HuH-7.5 (cell line): ENCODE results near the gene VCL.
"Not testable (repeated sequence)": the region's sequence is repeated elsewhere in the genome, so short reads cannot be mapped to it uniquely, and the experiment has no call there.

Source experiments
- DNase-seq: peaks from one replicate; pipeline ENCODE4 v3.0.0; 2011; ENCODE audit warnings: low spot score

VCL gene

GRCh38 chr10:74109452-74109851, 111.5 kb downstream of the VCL start:
- DNase-seq = no peak

GRCh38 chr10:74110120-74110519, 112.2 kb downstream of the VCL start:
- no peak for DNase-seq

GRCh38 chr10:74111799-74112198, 113.9 kb downstream of the VCL start:
- DNase-seq = no peak

- no peak for DNase-seq
Measured at GRCh38 chr10:74113546-74113945, 115.6 kb downstream of the VCL start.

- DNase-seq = no peak
Measured at GRCh38 chr10:74114041-74114448, 116.1 kb downstream of the VCL start.

GRCh38 chr10:74117738-74118137, 119.8 kb downstream of the VCL start:
- DNase-seq = no peak

GRCh38 chr10:74118804-74119203, 120.9 kb downstream of the VCL start:
- no peak for DNase-seq

GRCh38 chr10:74120911-74121310, 123.0 kb downstream of the VCL start:
- no peak for DNase-seq

- no peak for DNase-seq
Measured at GRCh38 chr10:74121368-74121767, 123.5 kb downstream of the VCL start.

- no peak for DNase-seq
Measured at GRCh38 chr10:74122060-74122459, 124.1 kb downstream of the VCL start.

GRCh38 chr10:74123081-74123480, 125.2 kb downstream of the VCL start:
- no peak for DNase-seq

- no peak for DNase-seq
Measured at GRCh38 chr10:74133923-74134820, 136.3 kb downstream of the VCL start.

- DNase-seq = no peak
Measured at GRCh38 chr10:74135452-74135851, 137.5 kb downstream of the VCL start.

- no peak for DNase-seq
Measured at GRCh38 chr10:74137992-74138391, 140.1 kb downstream of the VCL start.

GRCh38 chr10:74138596-74138995, 140.7 kb downstream of the VCL start:
- DNase-seq = not testable (repeated sequence)

GRCh38 chr10:74139981-74140380, 142.1 kb downstream of the VCL start:
- DNase-seq = no peak

- DNase-seq = no peak
Measured at GRCh38 chr10:74140553-74140952, 142.6 kb downstream of the VCL start.

- DNase-seq = no peak
Measured at GRCh38 chr10:74145133-74145532, 147.2 kb downstream of the VCL start.

- DNase-seq = not testable (repeated sequence)
Measured at GRCh38 chr10:74146980-74147379, 149.1 kb downstream of the VCL start.

GRCh38 chr10:74150204-74150989, 152.5 kb downstream of the VCL start, which contains the start of gene AP3M1:
AP3M1 (minus strand) TSS chr10:74150828; CDS start chr10:74138379, 12,449 bp downstream.
- DNase-seq = peak; percentile 59

- DNase-seq = peak; percentile 76
Measured at GRCh38 chr10:74150990-74151878, 153.3 kb downstream of the VCL start, which contains the start of gene ADK. ADK (plus strand) TSS chr10:74151221; CDS start chr10:74151279, 58 bp downstream.
